ENCODE results near the gene AMPD3. TPM values are rescaled to one million over a fixed set of nuclear protein-coding genes. Genes with fewer than 3 reads are reported as not detected.

Gene AMPD3
- total RNA-seq, 2 donors from 2014 or later: 2.8 to 5.3 TPM

DNA sequence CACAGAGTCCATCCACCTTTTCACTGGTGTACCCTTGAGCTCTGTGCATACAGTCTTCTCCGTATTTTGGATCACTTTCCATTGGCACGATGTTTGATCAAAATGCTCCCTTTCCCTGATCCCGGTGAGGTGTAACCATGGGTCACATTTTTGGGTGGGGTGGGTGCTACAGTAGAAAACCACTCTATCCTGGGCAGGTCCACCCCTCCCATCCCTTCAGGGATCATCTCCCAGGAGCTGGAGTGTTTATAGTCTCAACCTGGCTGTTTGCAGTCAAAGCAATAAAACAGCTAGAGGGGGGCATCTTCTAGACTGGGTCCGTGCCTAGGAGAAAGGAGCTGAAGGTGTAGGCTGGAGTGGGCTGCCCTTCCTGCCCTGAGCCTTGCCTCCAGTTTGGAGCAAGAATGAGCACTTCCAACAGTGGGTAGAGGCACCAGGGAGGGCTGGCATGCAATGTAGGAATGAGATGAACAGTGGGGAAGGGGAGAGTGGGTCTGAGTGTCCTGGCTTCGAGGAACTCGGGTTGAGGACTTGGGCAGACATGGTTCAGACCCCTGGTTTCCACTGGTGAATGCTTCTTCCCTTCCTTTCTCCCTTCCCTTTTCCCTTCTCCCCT, 47.1 kb downstream of the AMPD3 start:
- H3K4me3 ChIP-seq: no peak overlapping the region
- no peaks in the 10 kb centered on the region for H3K4me1 ChIP-seq
- no peaks in the 10 kb centered on the region for H3K9me3 ChIP-seq
- TF ChIP-seq, protein P1, sequence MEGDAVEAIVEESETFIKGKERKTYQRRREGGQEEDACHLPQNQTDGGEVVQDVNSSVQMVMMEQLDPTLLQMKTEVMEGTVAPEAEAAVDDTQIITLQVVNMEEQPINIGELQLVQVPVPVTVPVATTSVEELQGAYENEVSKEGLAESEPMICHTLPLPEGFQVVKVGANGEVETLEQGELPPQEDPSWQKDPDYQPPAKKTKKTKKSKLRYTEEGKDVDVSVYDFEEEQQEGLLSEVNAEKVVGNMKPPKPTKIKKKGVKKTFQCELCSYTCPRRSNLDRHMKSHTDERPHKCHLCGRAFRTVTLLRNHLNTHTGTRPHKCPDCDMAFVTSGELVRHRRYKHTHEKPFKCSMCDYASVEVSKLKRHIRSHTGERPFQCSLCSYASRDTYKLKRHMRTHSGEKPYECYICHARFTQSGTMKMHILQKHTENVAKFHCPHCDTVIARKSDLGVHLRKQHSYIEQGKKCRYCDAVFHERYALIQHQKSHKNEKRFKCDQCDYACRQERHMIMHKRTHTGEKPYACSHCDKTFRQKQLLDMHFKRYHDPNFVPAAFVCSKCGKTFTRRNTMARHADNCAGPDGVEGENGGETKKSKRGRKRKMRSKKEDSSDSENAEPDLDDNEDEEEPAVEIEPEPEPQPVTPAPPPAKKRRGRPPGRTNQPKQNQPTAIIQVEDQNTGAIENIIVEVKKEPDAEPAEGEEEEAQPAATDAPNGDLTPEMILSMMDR (IDR thresholded peaks at IDR 0.05): no peak
- peak; percentile 38 for DNase-seq (ENCODE audit: low spot score)
- no peaks in the 10 kb centered on the region for H3K36me3 ChIP-seq
- no peak overlapping the region for H3K27ac ChIP-seq
- no peaks in the 10 kb centered on the region for H3K27me3 ChIP-seq

- H3K9me3 ChIP-seq: no peaks in the 10 kb centered on the region
- no peaks in the 10 kb centered on the region for H3K4me1 ChIP-seq
- no peaks in the 10 kb centered on the region for H3K27me3 ChIP-seq
- H3K27ac ChIP-seq: no peak overlapping the region
- H3K4me3 ChIP-seq: no peak overlapping the region
- peak; percentile 56 for DNase-seq (ENCODE audit: low spot score)
- H3K36me3 ChIP-seq: no peaks in the 10 kb centered on the region
- TF ChIP-seq, protein P1 (IDR thresholded peaks at IDR 0.05): no peak
Observed at GRCh38 chr11:10502770-10503169, 47.7 kb downstream of the AMPD3 start.

DNA sequence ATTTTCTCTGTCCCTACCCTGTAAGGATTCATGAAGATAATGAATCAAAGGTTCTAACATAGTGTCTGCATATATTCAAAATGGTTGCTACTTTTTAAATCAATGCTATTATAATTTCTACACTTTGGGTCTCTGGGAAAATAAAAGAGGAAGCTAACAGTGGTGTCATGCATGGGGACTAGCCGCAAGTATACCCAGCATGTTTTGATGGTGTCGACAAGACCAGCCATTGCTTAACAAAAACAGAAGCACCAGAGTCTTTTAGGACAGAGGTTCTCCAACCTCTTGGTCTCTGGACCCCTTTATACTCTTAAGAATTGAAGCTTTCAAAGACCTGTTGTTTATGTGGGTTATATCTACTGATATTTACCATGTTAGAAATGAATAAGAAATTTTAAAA, 48.2 kb downstream of the AMPD3 start:
- Histone ChIP-seq H3K36me3 (no peaks in the 10 kb centered on the region), H3K9me3 (no peaks in the 10 kb centered on the region), H3K27ac (peak overlapping the region in 1 of 2 donors; percentile 40), H3K4me3 (no peak overlapping the region), H3K4me1 (no peaks in the 10 kb centered on the region), H3K27me3 (no peaks in the 10 kb centered on the region)
- no peak for DNase-seq (ENCODE audit: low spot score)
- TF ChIP-seq, protein P1 (IDR thresholded peaks at IDR 0.05): no peak

DNA sequence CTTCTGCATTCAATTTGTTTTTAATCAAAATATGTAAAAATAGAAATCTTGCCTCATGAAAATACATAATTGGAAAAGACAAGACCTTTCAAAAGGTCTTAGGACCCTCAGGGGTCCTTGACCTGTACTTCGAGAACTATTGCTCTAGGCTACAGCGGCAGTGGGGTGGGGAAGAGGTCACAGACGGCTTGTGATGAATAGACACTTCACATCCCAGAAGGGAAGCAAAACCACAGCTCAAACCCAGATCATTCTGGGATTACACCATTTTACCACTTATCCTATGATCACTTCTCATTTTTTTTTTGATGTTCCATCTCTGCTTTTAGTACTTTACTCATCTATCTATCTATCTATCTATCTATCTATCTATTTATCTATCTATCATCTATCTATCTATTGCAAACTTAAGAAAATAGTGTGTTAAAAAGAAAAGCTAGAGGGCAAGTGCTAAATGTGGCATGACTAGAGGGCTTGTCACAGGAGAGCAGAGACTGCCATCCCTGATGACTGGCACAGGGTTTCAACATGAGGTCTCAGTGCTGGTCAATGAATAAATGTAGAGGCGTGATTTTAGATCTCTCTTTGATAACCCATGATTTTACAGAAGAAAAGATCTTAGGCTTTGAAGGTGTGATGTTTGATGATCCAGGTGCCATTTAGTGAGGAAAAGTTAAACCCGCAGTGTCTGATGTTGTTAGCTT, 48.9 kb downstream of the AMPD3 start:
- no peaks in the 10 kb centered on the region for H3K4me1 ChIP-seq
- TF ChIP-seq, protein P1 (IDR thresholded peaks at IDR 0.05): no peak
- no peaks in the 10 kb centered on the region for H3K27me3 ChIP-seq
- no peak overlapping the region for H3K4me3 ChIP-seq
- H3K9me3 ChIP-seq: no peaks in the 10 kb centered on the region
- H3K27ac ChIP-seq: peak overlapping the region in 1 of 2 donors; percentile 40
- DNase-seq (ENCODE audit: low spot score): peak; percentile 48
- no peaks in the 10 kb centered on the region for H3K36me3 ChIP-seq

GRCh38 chr11:10504490-10504889, 49.4 kb downstream of the AMPD3 start:
- DNase-seq (ENCODE audit: low spot score): no peak
- H3K4me1 ChIP-seq: no peaks in the 10 kb centered on the region
- no peak overlapping the region for H3K27ac ChIP-seq
- no peak overlapping the region for H3K4me3 ChIP-seq
- H3K9me3 ChIP-seq: no peaks in the 10 kb centered on the region
- TF ChIP-seq, protein P1 (IDR thresholded peaks at IDR 0.05): no peak
- no peaks in the 10 kb centered on the region for H3K27me3 ChIP-seq
- H3K36me3 ChIP-seq: no peaks in the 10 kb centered on the region

Measured in right atrium auricular region (tissue), 2 donors.